HUDEP-2 (cell line): ENCODE data around the gene PPIP5K2.

Source experiments
- DNase-seq, 76 experiments: peaks; one replicate each; lab custom pipeline; 2025; ENCODE audit not compliant: unreplicated experiment in 76 of 76; lab: John Stamatoyannopoulos, UW

Gene PPIP5K2

DNA sequence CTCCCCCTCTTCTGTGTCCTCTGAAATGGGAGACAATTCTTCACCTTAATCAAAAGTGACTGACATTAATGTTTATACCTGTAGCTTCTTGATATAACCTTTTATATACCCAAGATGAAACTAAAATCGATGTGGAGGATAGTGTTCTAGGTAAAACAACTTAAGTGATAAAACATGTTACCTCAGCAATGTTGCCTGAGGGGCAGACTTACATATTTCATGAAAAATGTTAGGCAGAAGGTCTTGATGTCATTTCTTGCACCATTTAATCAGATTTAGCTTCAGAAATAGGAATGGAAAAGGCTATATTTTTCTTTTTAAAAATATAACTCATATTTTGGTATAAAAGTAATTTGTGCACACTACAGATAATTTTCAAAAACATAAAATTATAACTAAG lies 115.8 kb downstream of the PPIP5K2 start:
- no peak for DNase-seq

DNA sequence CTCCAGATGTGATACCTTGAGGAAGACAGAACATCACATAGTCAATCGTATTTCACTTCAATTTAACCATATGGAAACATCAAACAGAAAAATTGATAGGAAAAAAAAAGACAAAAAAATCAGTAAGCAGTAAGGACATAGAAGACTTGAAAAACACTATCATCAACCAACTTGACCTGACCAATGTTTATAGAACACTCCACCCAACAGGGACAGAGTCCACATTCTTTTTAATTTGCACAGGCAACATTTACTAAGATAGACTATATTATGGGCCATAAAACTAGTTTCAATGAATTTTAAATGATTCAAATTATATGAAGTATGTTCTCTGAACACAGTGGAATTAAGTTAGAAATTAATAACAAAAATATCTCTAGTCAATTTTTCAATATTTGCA lies 117.7 kb downstream of the PPIP5K2 start:
- DNase-seq: no peak

DNA sequence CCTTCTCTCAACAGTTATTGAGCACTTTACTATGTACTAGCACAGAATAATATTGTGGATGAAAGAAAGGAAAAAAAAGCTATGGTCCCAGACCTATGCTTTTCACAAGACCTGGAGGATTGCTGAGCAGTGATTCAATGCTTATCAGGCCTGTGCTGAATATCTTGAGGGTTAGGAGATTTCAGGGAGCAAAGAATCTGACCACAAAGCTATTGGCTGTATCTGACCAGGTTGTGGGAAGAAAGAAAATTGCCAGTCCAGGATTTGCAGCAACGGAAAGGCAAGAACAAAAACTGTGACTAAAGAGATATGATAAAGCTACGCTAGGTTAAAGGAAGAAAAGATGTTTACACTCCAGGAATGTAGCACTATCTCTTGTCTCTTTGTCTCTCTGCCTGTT lies 123.6 kb downstream of the PPIP5K2 start:
- no peak for DNase-seq

DNA sequence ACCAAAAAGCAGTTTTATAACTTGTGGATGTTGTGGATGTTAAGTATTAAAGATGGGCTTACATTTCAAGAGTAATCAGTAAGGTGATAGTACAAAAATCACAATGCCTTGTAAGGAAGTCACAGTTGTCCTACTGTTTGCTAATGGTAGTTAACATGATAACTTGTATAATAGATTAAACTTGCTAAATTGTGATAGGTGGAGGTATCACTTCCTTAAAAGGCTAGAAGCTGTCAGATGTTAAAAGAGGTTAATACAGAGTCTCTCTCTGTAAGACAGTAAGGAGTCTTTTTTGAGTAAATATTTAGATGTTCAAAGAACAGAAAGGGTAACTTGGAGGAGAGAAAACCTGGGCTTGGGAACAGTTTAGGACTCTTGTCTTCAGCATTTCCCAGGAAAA lies 124.3 kb downstream of the PPIP5K2 start:
- no peak for DNase-seq

DNA sequence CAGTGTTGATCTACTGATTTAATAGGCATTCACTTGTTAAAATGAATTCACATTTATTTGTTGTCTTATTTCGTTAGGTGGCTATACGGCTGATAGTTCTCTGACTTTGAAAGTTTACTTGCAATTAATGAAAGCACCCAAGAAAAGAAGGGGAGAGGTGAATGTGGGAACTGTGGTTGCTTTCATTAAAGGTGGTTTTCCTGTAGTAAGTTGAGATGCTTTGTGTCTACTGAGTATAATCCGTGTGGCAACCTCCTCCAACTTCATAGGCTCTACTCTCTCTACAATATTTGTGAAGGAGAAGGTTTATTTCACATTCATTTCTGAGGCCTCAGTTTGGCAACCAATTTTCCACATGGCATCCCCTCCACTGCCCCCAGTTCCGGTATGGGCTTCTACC lies 125.7 kb downstream of the PPIP5K2 start:
- DNase-seq: no peak

DNA sequence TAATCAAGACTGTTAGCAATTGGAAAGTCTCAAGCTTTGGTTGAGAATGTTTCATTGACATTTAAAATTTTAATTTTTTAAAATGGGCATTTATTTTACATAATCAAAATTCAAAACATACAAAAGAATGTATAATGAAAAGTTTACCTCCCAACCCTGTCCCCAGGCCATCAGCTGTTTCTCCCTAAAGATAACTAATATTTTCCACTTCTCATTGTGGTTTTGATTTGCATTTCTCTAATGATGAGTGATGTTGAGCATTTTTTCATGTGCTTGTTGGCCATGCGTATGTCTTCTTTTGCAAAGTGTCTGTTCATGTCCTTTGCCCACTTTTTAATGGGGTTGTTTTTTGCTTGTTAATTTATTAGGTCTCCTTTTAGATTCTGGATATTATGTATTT lies 127.0 kb downstream of the PPIP5K2 start:
- no peak for DNase-seq

DNA sequence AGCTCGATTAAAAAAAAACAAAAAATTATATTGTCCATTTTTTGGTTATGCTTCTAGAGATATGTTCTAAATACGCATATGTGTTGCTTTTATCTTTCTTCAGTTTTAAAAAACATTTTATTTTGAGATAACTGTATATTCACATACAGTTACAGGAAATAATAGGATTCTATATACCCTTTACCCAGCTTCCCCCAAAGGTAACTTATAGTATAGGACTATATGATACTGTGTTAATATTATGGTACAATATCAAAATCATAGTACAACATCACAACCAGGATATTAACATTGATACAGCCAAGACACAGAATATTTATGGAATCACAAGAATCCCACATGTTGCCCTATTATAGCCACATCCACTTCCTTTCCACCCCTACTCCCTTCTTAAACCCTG lies 129.0 kb downstream of the PPIP5K2 start:
- no peak for DNase-seq

DNA sequence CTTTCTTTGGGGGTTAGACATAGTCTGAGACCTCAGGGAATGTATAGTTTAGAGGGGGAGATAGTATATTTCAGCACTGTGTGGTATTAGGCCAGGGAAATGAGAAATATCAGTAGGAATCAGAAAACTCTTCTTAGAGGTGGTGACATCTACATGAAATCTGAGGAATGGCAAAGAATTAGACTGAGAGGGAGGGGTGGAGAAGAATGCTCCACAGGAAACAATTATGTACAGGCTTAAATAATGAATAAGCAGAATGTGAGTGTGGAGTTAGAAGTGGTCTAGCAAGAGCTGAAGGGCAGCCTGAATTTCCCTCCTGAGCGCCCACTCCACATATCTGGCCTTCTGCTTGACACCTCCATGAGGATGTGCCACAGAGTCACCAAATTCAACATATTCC lies 134.8 kb downstream of the PPIP5K2 start:
- DNase-seq: no peak

DNA sequence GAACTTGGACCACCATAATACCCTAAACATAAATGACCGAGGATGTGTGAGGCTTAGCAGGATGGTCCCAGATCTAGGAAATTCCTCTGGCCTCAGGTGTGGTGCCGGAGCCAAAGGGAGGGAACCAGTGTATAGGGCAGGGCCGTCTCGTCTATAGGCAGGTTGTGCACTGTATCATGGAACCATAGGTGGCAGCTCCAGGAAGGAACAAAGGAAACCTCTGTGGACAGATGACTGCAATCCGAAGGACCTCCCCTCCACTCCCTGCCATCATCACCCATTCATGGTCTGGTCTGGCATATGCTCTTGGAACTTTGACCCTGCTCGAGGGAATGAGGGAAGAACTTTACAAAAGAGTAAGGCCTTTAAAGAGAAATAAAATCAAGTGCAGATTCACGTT lies 135.6 kb downstream of the PPIP5K2 start:
- no peak for DNase-seq

DNA sequence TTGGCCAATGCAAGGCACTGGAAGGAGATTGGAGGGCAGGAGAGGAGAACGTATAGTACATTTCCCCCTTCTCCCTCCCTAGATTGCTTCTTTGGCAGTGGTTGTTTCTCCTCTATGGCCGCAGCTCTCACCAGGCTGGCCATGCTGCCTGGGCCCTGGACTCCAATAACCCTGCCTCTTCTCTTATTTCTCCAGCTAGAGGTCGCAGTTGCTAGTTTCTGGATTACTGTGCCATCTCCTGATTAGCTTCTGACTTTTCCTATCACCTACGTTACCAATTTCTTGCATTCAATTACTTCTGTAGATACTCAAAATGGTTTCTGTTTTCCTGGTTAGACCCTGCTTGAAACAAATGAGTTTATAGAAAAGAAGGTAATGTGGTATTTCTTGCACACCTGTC lies 136.1 kb downstream of the PPIP5K2 start:
- no peak for DNase-seq

DNA sequence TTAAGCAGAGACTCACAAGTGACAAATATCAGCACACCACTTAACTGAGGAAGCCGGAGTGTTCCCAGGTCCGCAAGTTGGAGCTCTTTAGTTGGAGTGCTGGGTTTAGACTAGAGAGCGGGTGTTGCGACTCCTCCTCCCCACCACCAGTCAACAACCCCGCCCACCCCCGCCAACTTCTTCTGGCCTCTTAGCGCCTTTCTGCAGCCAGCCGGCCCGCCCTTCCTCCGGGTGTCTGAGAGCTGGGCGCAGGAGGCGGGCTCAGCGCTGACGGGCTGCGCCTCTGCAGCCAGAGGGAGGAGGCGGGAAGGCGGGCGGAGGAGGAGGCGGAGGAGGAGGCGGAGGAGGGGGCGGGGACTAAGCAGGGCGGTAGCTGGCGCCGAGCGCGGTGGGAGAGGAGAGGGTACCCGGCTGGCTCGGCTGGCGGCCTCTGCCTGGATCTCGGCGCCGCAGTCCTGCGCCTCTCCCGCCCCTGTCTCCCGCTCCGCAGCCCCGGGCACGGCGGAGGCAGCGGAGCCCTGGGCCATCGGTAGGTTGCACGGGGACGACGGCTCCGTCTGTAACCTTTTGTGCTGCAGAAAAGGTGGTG lies 138.4 kb downstream of the PPIP5K2 start, which contains the start of gene MACIR:
Gene MACIR (plus strand): TSS at position 396 of the 589 bp plus-strand sequence. CDS start 17,157 bp downstream, outside the sequence.
- DNase-seq: peak in 75 of 76 experiments; percentile 36 to 98 (median 95)

DNA sequence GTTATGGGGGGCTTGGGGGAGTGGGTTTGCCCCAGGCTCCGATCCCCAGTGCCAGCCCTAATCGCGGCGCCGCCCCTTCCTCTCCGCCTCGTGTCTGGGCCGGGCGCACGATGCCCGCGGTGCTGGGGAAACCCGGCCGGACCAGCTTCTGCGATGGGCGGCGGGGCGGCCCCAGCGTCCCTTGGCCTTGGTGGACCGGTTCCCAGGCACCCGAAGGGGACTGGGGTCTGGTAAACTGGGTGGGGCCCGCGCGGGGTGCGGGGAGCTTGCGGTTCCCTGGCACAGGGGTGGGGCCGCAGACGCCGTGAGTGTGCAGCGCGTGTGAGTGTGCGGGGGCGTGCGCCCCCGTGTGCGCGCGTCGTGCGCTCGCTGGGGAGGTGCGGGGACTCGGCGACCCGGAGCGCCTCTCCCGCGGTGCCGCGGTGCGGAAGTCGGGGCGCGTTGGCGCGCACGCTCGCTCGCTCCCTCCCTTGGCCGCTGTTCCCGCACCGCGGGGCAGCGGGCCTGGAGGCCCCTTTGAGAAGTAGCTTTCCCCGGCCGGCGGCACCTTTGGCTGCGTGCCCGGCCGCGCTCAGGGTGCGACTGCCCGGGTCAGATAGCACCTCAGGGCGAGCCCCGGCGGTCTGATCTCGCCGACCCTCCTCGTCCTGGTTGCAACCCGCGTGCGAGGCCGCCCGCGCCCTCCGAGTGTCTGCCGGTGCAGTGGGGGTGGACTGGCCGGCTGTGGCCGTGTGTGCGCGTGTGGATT lies 139.0 kb downstream of the PPIP5K2 start:
- peak in 73 of 76 experiments; percentile 15 to 92 (median 69) for DNase-seq

DNA sequence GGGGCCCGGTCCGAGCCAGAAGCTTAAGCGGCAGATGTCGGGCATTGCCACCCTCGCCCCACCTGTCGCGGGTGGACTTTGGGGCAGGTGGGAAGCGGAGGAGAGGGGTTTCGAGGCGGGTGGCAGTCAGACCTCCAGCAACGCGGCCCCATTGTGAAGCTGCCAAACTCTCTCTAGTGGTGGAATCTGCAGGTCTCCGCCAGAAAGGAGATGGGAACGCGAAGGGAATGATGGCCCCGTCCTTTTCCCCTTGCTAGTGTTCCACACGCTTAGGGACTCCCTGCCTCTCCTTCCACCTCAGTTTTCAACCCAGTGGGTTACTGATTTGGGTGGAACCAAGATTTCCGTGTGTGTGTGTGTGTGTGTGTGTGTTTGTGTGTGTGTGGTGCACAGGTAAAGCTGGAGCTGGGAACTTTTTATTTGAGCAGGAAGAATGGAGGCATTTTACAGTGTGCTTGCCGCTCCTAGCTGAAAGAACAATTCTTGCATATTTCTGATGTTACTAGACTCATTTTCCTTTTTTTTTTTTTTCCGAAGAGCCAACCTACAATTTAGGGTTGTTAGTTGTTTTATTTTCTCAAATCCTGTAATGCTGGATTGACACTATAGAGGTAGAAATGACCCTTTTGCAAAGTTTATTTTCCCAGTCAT lies 139.7 kb downstream of the PPIP5K2 start:
- peak in 7 of 76 experiments; percentile 30 to 92 (median 45) for DNase-seq

DNA sequence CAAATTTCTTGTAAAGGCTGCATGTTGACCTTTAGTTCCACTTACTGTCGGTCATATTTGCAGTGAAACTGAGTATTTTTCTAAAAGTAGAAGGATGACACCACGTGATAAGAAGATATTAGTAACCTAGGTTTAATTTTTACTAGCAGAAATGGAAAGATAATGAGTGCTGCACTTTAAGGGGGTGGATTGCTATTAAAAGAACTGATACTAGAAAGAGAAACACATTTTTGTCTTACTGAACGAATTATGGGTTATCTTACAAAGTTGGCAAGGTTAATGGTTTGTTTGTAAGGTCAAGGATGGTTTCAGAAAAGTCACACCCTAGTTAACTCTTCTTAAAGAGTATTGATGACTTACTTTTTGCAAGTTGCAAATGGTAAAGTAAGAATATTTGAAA lies 140.8 kb downstream of the PPIP5K2 start:
- peak in 2 of 76 experiments; percentile 4 to 24 for DNase-seq
